Measurements from ENCODE around the gene IDUA. TPM values are rescaled to one million over a fixed set of nuclear protein-coding genes. Genes with fewer than 3 reads are reported as not detected.

The IDUA gene
- total and polyA plus RNA-seq, 10 of the 15 experiments (the other 5 are each of a cell fraction or from before 2014, with no cell fraction given) = 0.05 to 7.6 (median 1.4) TPM; not detected in 1

DNA sequence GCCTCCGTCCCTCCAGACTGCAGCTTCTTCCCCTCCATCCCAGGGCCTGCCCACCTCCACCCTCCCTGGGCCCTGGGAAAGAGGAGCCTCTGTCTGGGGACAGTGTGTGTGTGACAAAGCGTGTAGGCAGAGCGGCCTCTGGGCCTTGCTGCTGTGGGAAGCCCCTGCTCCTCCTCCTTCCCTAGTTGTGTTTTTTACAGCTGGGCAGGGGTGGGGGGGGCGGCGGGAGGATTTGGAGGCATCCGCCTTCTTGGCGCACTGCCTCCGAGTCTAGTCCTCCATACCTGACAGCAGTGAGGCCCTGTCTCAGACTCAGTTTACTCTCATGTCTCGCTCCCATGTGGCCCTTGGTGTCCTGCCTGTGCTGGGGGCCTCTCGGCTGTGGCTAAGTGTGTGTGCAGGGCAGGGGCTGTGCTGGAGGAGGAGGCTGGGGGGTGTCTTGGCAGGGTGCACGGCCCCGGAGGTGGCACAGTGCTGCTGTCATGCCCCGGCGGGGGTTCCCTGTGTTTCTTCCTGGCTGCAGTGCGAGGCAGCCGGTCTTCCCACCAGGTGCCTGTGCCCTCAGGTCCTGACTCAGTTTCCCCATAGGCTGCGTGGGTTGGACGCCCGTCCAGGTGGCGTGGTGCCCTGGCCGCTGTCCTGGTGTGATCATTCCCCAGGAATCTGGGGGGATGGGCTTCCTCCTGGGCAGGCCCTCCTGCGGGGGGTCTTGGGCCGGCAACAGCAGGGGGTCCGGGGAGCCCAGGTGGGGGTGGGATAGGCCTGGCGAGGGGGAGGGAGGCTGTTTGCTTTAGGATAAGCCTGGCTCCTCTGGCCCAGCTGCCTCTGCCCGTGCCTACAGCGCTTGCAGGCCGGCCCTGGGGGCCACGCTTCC lies 31.5 kb downstream of the IDUA start:
- POLR2A ChIA-PET = no interaction called here
- Histone ChIP-seq H3K4me1 (ENCODE audit: control insufficient read depth, insufficient read depth, low read length) (peaks cover 11% of the 10 kb centered on the region), H3K4me2 (ENCODE audit: control insufficient read depth, insufficient read depth) (no peak overlapping the region), H2AFZ (ENCODE audit: control insufficient read depth, low read depth, low read length) (no peak overlapping the region), H3K27me3 (replicated peaks in 1 of 2; ENCODE audit: control insufficient read depth in 2 of 2, insufficient read depth in 2 of 2, low read length in 1 of 2) (no peaks in the 10 kb centered on the region), H3K9me3 (replicated peaks; ENCODE audit: control insufficient read depth, insufficient read depth, low read length) (no peaks in the 10 kb centered on the region), H3K79me2 (ENCODE audit: control insufficient read depth, insufficient read depth, low read length) (no peaks in the 10 kb centered on the region), H3K27ac (ENCODE audit: control insufficient read depth, insufficient read depth) (no peak overlapping the region), H3K4me3 (no peak overlapping the region), H4K20me1 (ENCODE audit: control insufficient read depth, insufficient read depth) (no peaks in the 10 kb centered on the region), H3K9ac (ENCODE audit: control insufficient read depth, insufficient read depth, low read length) (no peak overlapping the region), H3K36me3 (ENCODE audit: control insufficient read depth in 2 of 2, insufficient read depth in 2 of 2, low read length in 1 of 2) (no peaks in the 10 kb centered on the region)
- in situ Hi-C loops (cut with MboI) = no loop called here
- WGBS (ENCODE audit: insufficient coverage, insufficient replicate concordance, low lambda C conversion rate, missing lambda C conversion rate) = 62% methylated on average over 19 of the region's 29 CpGs
- CTCF ChIA-PET = no interaction called here
- RAD21 ChIA-PET (ENCODE audit: unreplicated experiment) = no interaction called here
- FAIRE-seq = no peak
- TF ChIP-seq RCOR1 (conservative IDR thresholded peaks at IDR 0.05; ENCODE audit: low read depth, low read length) (no peak), POLR2A (IDR thresholded peaks at IDR 0.05; ENCODE audit: low read depth, low read length) (no peak), ZNF24 (IDR thresholded peaks at IDR 0.05) (no peak), ZNF217 (IDR thresholded peaks at IDR 0.05) (no peak), NR2C2 (IDR thresholded peaks at IDR 0.05; ENCODE audit: borderline replicate concordance, control insufficient read depth, insufficient read length, low read depth) (no peak), KAT2A (conservative IDR thresholded peaks at IDR 0.05; ENCODE audit: control insufficient read depth, low read depth, low read length) (no peak), STAT1 (conservative IDR thresholded peaks at IDR 0.05) (no peak), SMARCA5 (IDR thresholded peaks at IDR 0.05) (no peak)
- no peak for DNase-seq (ENCODE audit: low read depth, low spot score)
- no peak for ATAC-seq
- SMC1A ChIA-PET (ENCODE audit: uncharacterized antibody, unreplicated experiment) = no interaction called here
- BruUV-seq (replicated peaks) = no TSS peak
- intact Hi-C loops (cut with micrococcal nuclease; ENCODE audit: unreplicated experiment) = no loop called here

DNA sequence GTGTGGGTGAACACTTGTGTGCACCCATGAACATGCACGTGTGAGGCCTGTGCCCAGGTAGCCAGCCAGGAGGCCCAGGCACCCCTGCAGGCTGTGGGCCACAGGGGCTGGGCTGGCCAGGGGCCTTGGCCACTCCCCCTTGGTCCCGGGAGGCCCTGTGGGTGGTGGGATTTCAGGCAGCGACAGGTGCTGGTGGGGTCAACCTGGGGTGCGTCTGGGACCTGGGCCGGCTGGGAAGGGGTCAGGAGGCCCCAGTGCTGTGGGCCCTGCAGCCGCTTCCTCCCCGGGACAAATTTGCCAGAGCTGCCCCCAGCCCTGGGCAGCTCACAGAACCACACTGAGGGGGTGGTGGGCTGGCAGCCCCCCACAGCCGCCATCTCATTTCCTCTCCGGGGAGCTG lies 32.5 kb downstream of the IDUA start:
- RAD21 ChIA-PET (ENCODE audit: unreplicated experiment) = no interaction called here
- no peak overlapping the region for H3K27ac ChIP-seq (ENCODE audit: control insufficient read depth, insufficient read depth)
- CTCF ChIA-PET = no interaction called here
- no peak overlapping the region for H3K9ac ChIP-seq (ENCODE audit: control insufficient read depth, insufficient read depth, low read length)
- H3K9me3 ChIP-seq (replicated peaks; ENCODE audit: control insufficient read depth, insufficient read depth, low read length) = no peaks in the 10 kb centered on the region
- no peak overlapping the region for H3K4me2 ChIP-seq (ENCODE audit: control insufficient read depth, insufficient read depth)
- ATAC-seq = no peak
- no peaks in the 10 kb centered on the region for H4K20me1 ChIP-seq (ENCODE audit: control insufficient read depth, insufficient read depth)
- FAIRE-seq = no peak
- POLR2A ChIA-PET = no interaction called here
- H3K27me3 ChIP-seq (replicated peaks in 1 of 2; ENCODE audit: control insufficient read depth in 2 of 2, insufficient read depth in 2 of 2, low read length in 1 of 2) = no peaks in the 10 kb centered on the region
- SMC1A ChIA-PET (ENCODE audit: uncharacterized antibody, unreplicated experiment) = no interaction called here
- no peak for DNase-seq (ENCODE audit: low read depth, low spot score)
- BruUV-seq (replicated peaks) = no TSS peak
- in situ Hi-C loops (cut with MboI) = no loop called here
- intact Hi-C loops (cut with micrococcal nuclease; ENCODE audit: unreplicated experiment) = no loop called here
- TF ChIP-seq BRCA1 (IDR thresholded peaks at IDR 0.05; ENCODE audit: low read depth, low read length) = no peak
- TF ChIP-seq BCL3 (IDR thresholded peaks at IDR 0.05; ENCODE audit: borderline replicate concordance, insufficient read depth, low read depth, low read length, poor library complexity, severe bottlenecking) = no peak
- TF ChIP-seq EP300 (IDR thresholded peaks at IDR 0.05; ENCODE audit: borderline replicate concordance in 1 of 2, control insufficient read depth in 1 of 2, low read depth in 2 of 2, low read length in 2 of 2) = no peak
- TF ChIP-seq BHLHE40 (IDR thresholded peaks at IDR 0.05; ENCODE audit: borderline replicate concordance in 1 of 2, low read depth in 2 of 2, low read length in 1 of 2) = 0 out of 4 replicates have a peak, but pooled peaks of 1 of the 2 experiments have one; percentile 25
- no peak for TF ChIP-seq PAX8 (IDR thresholded peaks at IDR 0.05)
- H3K4me3 ChIP-seq = no peak overlapping the region
- WGBS (ENCODE audit: insufficient coverage, insufficient replicate concordance, low lambda C conversion rate, missing lambda C conversion rate) = 37% methylated on average over 9 of the region's 9 CpGs
- no peaks in the 10 kb centered on the region for H3K79me2 ChIP-seq (ENCODE audit: control insufficient read depth, insufficient read depth, low read length)
- H2AFZ ChIP-seq (ENCODE audit: control insufficient read depth, low read depth, low read length) = no peak overlapping the region
- H3K4me1 ChIP-seq (ENCODE audit: control insufficient read depth, insufficient read depth, low read length) = peaks cover 11% of the 10 kb centered on the region
- no peaks in the 10 kb centered on the region for H3K36me3 ChIP-seq (ENCODE audit: control insufficient read depth in 2 of 2, insufficient read depth in 2 of 2, low read length in 1 of 2)

Data from GM12878 (cell line).